Measurements from ENCODE around the gene C17orf113. TPM values are rescaled to one million over a fixed set of nuclear protein-coding genes. Genes with fewer than 3 reads are reported as not detected.
"Not testable (repeated sequence)": the region's sequence is repeated elsewhere in the genome, so short reads cannot be mapped to it uniquely, and the experiment has no call there.

C17orf113 gene
- total RNA-seq, 1 donor from 2014 or later = 0.70 TPM

DNA sequence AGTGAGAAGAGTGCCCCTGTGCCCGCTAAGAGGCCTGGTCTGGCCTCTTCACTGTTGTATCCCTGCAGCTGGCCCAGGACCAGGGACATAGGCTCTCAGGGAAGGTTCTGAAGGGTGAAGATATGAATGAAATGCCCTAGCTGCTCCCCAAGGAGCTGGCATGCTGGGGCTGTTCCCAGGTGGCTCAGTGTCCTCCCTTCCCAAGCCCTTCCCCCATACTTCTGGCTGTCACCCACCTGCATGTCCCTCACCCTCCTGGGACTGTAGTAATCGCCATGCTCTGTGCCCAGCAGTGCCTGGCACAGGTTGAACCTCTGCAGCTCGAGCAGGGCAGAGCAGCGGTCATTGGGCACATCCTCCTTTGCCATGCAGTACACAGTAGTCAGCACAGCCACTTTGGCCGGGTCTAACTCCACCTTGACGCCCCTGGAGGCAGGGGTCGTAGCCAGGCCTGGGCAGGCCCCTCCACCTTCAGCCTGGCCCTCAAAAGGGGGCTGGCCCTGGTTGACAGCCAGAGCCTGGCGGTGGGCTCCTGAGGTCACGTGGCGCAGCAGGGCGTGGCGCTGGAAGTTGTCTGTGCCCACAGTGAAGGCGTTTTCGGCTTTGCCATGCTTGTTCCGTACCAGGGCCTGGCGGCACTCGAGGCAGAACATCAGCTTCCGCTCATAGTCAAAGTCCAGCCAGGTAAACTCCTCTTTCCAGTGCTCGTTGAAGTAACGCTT lies 7.6 kb downstream of the C17orf113 start:
- no peak for DNase-seq (ENCODE audit: low read depth)

DNA sequence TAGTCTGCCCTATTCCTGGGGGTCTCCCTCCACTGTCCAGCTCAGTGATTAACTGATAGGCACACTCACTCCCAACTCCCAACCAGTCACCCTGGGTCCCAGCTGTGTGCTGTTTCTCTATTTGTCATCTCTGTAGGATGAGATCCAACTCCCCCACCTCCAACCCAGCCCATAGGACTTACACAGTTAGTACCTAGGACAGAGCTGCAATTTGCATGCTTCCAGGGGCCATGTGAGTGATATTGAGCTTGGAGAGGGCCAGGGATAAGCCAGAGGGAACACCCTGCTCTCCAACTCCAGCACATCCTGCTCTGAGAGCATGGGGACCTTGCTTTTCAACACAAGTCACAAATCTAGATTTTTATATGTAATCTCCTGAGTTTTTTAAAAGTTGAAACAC lies 8.8 kb downstream of the C17orf113 start:
- DNase-seq (ENCODE audit: low read depth) = no peak

DNA sequence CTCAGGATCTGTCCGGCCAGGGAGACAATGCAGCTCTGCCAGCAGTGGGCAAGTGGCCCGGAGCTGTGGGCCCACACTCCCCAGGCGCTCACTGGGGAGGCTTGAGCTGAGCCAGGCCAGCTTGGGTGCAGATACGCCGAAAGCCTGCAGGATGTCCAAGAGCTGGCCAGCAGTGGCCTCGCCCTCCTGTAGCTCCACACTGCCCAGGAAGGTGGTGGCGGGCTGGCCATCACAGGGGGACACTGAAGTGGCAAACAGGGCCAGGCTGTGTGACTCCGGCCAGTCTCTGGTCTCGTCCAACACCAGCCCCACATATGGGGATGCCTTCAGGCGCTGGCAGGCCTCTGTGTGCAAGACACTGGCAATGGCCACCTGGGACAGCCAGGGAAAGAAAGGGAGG lies 9.6 kb downstream of the C17orf113 start:
- no peak for DNase-seq (ENCODE audit: low read depth)

DNA sequence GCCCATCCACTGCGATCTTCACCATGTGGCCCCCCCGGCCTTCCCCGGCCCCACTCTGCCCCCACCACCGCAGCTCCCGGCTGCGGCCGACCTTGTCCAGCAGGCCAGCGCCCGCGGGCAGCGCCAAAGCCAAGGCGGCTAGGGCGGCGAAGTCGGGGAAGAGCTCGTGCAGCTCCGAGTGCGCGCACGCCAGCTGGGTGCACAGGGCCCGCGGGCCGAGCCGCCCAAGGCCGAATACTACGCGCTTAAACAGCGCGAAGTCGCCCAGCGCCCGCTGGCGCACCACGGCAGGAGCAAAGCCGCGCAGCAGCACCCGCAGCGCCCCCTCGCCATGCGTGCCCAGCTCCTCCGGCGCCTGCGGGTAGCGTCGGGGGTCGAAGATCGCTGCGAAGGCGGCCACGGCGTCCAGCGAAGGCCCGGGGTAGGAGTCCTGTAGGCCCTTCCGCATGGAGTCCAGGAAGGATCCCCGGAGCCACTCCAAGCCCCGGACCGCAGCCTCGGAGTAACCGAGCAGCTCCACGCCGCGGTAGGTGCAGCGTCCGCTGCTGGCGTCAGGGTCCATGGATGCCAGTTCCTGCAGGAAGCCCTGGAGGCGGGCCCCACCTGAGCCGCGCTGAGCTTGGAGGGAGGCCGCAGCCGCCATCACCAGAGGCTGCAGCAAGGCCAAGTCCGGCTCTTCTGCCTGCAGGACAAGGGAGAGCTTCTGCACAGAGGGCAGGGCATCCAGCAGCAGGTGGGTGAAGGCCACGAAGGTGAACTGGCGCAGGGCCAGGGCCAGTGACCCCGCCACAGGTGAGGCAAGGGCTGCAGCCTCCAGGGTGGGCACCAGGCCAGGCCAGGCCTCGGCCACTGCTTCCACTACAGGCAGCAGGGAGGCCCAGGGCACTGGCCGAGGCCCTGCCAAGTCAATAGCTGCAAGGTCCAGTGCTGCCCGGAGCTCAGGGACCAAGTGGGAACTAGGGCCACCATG lies 10.3 kb downstream of the C17orf113 start:
- no peak for DNase-seq (ENCODE audit: low read depth)

DNA sequence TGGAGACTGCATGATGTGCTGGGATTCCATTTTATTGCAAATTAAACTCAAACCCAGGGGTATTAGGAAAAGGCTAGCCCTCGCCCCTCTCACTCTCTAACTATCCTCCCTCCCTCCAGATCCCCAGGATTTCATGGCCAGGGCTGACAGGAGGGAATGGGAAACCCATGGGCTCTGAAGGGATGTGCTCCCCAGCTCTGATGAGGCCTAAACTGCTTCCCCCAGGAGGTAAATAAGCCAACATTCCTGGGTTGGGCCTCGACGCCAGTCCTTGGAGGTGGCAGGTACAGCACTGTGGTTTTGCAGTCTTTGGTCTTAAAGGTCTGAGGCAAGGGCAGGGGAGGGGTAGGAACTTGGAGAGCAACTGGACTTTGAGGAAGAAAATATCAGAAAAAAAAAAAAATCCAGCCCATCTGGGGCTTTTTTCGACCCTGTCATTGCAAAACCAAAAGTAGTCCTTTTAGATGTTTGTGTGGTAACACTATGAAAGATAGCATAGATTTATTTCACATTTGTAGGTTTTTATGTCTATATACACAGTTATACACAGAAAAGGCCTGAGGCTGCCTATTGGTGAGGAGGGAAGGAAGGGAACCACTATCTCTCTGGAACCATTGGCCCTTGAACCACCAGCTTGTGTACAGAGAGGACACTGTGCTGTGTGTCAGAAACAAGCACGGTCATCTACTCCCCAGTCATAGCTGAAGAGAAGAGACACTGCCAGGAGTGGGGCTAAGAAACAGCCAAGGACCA lies 12.0 kb downstream of the C17orf113 start:
- DNase-seq (ENCODE audit: low read depth) = no peak

DNA sequence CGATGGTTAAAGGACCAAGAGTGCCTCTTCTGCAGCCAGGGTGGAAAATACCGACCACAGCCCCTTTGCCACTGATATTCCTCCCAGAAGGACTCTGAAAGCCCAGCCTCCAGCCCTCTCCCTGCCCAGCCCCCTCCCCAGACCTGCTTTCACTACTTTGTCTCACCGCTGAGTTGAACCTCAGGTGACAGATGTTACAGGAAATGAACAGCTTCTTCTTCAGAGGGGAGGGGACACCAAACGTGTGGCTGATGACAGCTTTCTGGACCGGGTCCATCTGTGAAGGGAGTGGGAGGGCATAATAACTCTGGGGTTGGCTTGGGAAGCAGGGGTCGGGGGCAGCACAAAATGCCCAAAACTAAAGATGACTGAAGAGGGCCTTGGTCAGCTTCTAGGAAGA lies 16.3 kb downstream of the C17orf113 start:
- DNase-seq (ENCODE audit: low read depth) = no peak

DNA sequence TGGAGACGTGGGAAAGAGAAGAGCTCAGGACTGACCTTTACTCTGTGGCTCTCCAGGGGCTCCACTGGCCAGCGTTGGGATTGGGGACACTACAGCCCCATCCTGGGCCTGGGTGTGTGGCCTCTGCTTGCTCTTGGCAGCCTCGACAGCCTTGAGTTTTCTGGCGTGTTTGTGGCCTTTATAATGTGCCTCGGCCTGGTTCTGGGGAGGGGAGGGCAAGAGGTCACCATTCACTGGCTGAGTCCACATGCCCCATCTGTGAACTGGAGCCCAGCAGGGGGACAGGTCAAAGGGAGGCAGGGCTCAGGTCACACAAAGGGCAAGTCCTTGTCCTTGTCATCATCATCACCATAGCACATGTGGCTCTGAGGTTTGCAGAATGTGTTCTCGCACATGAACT lies 18.8 kb downstream of the C17orf113 start:
- DNase-seq (ENCODE audit: low read depth) = no peak

DNA sequence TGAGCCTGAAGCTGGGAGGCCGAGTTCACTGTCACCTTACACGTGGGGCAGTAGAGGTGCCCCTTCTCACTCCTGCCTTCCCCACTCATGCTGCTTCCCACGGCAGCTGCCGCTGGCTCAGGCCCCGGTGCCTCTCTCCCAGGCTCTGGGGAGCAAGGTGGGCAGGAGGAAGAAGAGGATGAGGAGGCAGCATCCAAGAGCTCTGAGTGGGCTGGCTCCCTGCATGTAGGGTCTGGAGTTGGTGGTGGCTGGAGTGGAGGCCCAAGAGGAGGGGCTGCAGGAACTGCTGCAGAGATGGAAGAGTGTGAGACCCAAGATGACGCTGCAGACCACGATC lies 21.6 kb downstream of the C17orf113 start:
- DNase-seq (ENCODE audit: low read depth) = no peak

DNA sequence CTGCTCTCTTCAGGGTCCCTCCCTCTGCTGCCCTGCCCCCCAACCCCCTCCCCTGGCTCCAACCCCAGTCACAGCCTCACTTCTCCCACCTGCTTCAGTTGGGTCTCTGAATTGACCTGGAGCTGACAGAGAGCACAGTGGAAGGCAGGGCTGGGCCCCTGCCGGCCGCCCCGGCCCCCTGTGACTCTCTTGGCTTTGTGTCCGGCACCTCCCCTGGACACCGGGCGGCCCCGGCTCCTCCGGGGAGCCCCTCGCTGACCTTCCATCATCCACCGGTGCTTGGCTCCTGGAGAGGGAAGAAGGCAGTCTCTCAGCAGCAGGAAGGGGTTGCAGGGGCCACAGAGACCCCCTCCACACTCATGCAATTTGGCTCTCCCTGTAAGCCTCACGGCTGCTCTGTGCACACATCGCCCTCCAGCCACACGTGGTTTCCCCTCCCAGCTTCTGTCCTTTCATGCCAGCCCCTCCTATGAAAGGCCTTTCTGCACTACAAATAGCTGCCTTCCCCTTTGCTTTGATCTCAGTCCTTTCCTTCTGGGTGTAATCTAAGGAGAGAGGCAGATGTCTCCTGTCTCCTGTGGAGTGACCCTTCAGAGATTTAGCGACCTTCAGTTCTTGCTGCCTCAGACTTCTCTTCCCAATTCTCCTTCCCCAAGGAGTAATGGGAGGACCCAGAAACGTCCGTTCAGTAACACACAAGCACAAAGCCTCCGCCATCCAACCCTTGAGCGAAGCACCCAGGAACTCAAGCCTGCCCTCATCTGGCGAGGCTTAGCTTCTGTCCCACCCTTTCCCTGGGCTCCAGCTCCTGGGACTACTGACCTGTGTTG lies 22.2 kb downstream of the C17orf113 start:
- no peak for DNase-seq (ENCODE audit: low read depth)

DNA sequence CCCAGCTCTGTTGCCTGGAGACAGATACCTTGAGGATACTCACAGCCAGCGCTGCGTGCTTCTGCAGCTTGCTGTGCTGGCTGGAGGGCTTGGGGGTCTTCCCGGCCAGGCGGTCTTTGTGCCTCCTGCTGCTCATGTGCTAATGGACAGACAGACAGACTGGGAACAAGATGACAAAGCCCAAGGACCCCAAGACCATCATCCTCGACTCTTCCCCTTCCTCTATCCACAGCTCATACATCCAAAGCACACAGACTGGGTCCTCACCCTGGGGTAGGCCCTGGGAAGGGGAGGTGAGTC lies 22.9 kb downstream of the C17orf113 start:
- DNase-seq (ENCODE audit: low read depth) = no peak

DNA sequence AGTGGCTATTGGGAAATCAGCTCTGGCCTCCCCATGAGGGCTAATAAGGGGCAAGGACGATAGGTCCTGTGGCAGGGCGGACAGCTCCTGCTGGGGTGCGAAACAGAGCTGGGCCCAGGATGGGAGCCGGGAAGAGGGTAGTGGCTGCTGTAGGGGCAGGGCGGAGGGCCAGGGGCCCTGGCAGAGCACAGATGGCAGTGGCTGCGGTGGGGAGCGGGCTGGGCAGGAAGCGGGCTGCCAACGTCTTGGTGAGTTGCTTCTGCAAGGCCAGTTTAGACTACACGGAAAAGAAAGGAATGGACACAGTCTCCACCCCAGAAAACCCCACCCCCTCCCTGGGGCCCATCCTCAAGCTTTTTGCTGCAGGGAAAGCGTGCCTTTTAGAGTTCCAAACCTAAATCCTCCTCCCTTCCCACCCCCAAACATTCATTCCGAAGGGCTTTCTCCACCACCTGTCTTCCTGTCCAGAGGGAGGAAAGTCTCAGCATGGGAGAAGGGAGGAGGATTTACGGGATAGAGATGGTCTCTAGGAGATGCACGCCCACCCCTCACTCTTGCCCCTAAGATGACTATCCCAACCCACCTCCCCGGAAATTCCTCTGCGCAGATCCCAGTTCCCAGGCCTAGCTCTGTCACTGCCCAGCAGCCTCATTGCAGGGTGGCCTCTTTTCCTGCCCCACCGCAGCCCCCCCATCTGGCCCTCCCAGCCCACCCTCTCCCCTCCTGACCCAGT lies 23.4 kb downstream of the C17orf113 start:
- no peak for DNase-seq (ENCODE audit: low read depth)

DNA sequence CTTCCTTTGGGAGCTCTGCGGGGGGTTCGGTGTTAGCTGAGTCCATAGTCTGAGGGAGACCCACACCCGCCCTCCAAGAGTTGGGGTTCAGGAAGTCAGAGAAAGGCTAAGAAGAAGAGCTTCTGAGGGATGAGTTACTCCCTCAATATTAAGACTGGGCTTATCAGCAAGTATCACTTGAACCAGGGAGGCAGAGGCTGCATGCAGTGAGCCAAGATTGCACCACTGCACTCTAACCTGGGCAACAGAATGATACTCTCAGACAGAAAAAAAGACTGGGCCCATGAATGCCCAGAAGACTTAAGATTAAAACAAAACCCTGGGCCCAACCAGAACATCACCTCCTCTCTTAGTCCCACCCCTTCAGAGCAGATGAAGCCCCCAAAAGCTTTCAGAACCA lies 24.5 kb downstream of the C17orf113 start:
- DNase-seq (ENCODE audit: low read depth) = no peak

DNA sequence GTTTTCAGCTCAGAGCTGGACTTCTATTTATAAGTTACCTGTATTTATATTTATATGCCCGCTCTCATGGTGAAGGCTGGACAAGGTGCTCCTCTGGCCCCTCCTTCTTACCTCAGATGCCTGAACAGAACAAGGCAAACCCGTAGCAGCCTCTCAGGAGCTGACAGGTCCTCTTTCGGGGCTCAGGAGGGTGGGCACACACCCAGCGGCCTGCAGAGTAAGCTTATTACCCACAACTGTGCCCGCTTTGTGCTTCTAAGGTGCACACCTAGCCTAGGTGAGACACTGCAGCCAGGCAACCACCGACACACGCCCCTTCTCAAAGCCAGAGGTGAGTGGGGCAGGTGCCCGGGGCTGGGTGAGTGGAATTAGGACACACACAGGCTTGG lies 25.2 kb downstream of the C17orf113 start:
- DNase-seq (ENCODE audit: low read depth) = no peak

DNA sequence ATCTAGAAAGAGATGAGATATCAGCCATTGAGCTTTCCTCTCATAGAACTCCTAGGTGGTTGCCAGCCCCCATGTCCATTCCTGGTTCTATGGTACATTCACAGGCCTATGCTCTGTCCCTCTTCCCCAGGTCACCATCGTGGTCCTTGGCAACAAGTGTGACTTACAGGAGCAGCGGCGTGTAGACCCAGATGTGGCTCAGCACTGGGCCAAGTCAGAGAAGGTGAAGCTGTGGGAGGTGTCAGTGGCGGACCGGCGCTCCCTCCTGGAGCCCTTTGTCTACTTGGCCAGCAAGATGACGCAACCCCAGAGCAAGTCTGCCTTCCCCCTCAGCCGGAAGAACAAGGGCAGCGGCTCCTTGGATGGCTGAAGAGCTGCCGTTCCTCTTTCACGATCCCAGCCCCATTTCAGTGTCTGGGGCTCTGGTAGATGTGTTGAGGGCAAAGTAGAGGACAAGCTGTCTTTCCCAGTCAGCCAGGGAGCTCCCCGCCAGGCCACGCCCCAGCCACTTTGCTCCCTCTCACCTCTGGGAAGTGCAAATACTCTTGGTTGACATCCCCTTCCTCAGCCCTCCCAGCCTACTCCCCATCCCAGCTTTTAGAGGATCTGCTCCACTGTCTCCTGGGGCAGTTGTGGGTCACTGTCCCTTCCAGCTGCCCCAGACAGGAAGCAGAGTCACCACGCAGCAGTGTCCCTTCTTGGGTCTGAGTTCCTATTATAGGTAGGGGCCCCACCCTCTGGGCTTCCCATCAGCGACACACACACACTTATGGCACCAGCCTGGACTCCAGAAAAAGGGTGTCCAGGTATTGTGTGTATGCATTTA lies 26.7 kb downstream of the C17orf113 start:
- DNase-seq (ENCODE audit: low read depth) = no peak

DNA sequence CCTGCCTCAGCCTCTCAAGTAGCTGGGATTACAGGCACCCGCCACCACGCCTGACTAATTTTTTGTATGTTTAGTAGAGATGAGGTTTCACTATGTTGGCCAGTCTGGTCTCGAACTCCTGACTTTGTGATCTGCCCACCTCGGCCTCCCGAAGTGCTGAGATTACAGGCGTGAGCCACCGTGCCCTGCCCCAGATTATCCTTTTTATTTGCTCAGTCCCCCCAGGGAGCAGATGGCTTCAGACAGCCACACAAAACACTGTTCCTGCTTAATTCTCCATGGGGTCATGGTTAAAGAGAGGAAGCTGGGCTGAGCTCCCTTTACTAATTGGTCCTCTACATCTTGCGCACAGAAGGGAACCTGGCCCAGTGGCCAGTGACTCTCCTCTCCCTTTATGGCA lies 29.6 kb downstream of the C17orf113 start:
- DNase-seq (ENCODE audit: low read depth) = not testable (repeated sequence)

DNA sequence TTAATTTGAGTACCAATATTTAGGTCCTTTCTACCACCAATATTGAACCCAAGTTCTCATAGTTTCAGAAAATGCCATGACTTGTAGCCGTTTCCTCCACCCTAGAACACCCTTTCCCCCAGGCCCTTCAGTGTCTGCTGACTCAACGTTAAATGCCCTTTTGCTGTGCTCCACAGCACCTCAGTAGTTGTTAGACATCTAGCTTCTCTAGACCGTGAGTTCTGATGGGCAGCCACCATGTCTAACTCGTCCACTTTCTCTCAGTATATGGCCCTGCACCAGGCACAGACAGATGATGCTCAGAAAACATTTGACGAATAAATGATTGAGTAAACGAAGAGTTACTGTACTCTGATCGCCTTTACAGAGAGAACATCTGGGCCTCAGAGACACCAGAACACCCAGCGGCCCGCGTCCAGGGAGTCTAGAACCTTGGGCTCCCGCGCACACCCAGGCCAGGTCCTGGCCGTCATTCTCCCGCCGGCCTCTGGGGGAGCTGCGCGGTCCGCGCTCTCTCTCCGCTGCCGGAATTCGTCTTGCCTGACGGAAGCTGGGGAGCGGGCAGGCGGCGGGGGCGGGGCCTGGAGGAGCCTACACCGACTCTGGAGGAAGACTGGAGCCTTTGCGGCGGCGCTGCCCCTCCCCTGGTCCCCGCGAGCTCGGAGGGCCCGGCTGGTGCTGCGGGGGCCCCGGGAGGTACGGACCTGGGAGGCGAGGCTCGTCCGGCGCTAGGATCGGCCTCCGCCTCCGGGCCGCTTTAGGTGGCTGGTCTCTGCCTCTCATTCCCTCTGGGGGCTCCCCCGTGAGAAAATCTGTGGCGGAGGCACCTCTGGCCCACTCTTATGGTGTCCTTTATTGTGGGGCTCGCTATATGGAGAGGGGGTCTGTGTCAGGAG lies 30.6 kb downstream of the C17orf113 start, which contains the start of gene NKIRAS2:
NKIRAS2 (plus strand) TSS at position 582 of the 896 bp plus-strand sequence. CDS start 1,488 bp downstream, outside the sequence.
- DNase-seq (ENCODE audit: low read depth) = peak; percentile 69

DNA sequence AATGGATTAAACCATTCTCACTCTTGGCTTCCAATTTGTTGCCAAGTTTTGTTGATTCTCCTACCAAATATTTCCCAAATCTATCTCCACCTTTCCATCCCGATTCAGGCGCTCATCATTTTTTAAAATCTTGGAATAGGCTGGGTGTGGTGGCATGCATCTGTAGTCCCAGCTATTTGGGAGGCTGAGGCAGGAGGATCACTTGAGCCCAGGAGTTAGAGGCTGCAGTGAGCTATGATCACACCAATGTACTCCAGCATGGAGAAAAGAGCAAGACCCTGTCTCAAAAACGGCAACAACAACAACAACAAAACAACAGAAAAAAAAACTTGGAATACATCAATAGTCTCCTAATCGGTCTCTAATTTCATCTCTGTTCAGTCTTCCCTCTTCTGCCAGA lies 31.4 kb downstream of the C17orf113 start:
- DNase-seq (ENCODE audit: low read depth) = no peak

DNA sequence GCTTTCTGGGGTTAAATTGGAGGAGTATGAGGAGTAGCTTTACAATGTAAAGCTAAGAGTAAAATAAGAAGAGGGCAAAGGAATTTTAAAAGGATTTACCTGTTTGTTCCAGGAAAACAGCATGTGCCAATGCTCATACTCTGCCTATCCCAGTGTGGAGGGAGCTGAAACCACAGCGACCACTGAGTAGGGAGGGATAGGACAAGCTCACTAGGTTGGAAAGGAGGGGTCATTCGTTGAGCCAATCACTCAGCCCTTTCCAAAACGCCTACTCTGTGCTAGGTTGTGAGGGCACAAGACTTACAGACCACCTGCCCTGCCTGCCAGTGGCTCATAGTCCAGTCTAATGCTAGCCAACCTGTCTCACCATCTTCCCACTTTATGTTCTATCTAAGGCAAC lies 32.1 kb downstream of the C17orf113 start:
- DNase-seq (ENCODE audit: low read depth) = no peak

DNA sequence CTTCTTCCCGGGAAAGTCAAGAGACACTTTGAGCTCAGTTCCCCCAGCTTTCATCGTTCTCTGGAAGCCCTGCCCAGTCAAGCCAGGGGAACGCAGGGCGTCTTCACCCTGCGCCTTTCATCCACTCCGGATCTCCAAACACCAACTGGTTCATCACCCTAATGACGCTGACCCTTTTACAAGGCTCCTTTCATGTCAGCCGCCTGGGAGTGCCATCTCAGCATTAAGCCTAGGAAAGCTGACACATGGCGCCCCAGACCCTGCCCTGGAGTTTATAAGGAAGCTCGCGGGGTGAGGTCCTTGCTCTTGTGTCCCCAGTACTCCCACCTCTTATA lies 32.6 kb downstream of the C17orf113 start:
- no peak for DNase-seq (ENCODE audit: low read depth)

All from renal cortical epithelial cell (primary cell).